GM12801 (cell line): ENCODE measurements around the gene ZFP36L1.

Experiments
- CTCF ChIP-seq: IDR thresholded peaks from one replicate; pipeline ENCODE4 v1.5.1; 2011; ENCODE audit warnings: control low read depth; ENCODE audit not compliant: insufficient read length; ENCODE audit errors: extremely low read depth

ZFP36L1 gene

DNA sequence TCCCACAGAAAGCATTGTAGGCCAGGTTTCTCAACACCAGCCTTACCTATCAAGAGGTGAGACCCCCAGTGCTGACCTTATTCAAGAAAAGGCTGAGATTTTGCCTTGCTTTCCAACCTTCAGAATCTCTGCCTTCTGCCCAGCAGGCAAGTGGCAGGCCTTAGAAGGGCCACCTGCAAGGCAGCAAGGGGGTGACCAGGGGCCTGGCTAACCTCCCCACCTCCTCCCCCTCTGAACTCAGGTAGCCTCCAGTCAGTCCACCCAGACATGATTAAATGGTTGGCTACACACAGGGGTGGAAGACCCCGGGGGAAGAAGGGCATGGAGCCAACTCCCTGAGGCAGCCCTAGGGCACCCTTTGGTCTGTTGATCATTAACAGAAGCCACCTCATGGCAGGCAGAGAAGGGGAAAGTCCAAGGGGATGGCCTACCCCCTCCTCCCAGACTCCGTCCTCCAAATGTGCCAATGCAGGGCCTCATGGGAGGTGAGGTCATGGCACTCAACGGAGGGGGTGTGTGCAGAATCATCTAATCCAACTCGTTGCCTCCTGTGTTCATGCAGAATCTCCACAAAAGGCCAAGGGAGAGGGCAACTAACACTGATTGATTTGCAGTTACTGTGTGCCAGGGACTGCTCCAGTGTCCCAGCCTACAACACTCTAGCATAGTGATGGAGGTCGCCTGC, 8.5 kb downstream of the ZFP36L1 start:
- no peak for TF ChIP-seq CTCF

- TF ChIP-seq CTCF = no peak
Observed at GRCh38 chr14:68783408-68784225, 9.2 kb downstream of the ZFP36L1 start.

GRCh38 chr14:68782091-68782981, 10.5 kb downstream of the ZFP36L1 start:
- TF ChIP-seq CTCF = no peak

DNA sequence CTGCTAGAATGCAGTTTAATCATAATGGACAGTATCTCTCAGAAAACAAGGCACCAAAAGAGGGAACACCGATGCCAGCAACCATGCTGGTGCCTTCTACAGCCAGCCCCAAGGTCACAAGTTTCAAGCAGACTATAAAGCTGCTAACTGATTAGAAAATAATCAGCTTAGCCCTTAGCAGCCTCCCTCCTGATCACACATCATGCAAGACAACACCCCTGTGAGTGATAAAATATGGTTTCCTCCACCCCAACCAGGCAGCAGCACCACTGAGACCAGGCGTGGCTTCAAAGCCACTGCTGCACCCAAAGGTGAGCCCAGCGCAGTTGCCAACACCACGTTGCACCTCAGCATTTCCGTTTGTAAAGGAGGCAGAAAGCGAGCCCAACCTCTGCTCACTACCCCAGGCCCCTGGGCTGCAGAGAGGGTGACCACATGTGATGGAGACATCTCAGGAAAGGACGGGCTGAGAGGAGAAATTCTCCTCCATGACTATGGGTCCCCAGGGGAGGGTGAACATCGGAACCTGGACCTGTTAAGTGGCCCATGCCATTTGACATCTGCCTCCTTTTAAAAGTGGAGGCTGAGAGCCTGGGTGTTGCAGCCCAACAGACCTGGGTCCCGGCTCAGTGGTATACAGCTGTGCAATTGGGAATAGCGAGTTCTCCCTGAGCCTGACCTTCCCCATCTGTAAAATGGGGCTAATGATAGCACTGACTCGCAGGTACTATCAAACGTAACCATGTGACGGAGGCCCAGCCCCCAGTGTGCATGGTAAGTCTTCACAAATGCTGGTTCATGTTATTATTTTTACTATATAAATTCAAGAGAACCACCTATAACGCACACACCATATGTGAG, 11.5 kb downstream of the ZFP36L1 start:
- no peak for TF ChIP-seq CTCF

GRCh38 chr14:68780358-68781160, 12.3 kb downstream of the ZFP36L1 start:
- TF ChIP-seq CTCF = no peak

- TF ChIP-seq CTCF = no peak
Observed at GRCh38 chr14:68779761-68780323, 13.0 kb downstream of the ZFP36L1 start.
